HG03378 (cell line): Measurements from ENCODE around the gene PDCD1LG2.
"Not testable (repeated sequence)": the region's sequence is repeated elsewhere in the genome, so short reads cannot be mapped to it uniquely, and the experiment has no call there.

Experiments
- ATAC-seq: cut with Tn5 transposase; IDR thresholded peaks from one replicate; pipeline ENCODE4 v1.9.1; 2021; ENCODE audit warnings: mild to moderate bottlenecking, moderate library complexity; ENCODE audit not compliant: unreplicated experiment

Gene PDCD1LG2

DNA sequence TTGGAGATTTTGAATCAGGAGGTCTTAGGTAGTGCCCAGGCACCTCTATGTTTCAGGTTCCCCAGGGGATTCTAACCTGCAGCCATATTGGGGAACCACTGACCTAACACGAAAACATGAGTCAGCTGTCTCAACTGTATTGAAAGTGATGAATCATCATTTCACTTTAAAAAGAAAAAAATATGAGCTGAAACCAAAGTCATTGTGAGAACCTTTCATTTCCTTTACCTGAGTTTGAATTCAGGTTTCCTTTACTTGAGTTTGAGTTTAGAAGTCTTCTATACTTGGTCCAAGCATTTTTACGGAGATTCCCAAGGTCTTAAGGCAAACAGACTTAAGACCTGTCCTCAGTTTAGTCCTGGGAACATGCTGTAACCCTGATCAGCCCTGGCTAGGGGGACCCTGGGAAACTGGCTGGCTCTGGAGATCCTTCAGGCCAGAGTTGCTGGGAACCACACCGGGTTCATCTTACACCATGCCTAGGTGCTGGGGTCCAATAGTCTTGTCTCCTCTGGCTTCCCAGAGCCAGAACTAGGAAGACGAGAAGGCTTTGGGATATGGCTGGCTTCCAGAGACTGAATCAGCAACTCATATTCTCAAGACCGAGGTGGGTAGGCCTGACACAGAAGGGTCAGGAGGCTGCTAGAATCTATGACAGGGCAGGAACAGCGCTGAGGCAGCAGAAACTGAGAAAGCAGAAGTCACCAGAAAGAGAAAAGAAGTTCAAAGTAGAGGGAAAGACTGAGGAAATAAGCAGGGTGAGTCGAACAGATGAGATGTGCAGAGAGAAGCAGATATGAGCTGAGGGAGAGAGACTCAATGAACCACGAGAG is 16.4 kb upstream of the PDCD1LG2 start:
- peak; percentile 82 for ATAC-seq

DNA sequence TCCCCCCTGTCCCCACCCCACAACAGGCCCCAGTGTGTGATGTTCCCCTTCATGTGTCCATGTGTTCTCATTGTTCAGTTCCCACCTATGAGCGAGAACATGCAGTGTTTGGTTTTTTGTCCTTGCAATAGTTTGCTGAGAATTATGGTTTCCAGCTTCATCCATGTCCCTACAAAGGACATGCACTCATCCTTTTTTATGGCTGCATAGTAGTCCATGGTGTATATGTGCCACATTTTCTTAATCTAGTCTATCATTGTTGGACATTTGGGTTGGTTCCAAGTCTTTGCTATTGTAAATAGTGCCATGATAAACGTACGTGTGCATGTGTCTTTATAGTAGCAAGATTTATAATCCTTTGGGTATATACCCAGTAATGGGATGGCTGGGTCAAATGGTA is 15.6 kb upstream of the PDCD1LG2 start:
- not testable (repeated sequence) for ATAC-seq

DNA sequence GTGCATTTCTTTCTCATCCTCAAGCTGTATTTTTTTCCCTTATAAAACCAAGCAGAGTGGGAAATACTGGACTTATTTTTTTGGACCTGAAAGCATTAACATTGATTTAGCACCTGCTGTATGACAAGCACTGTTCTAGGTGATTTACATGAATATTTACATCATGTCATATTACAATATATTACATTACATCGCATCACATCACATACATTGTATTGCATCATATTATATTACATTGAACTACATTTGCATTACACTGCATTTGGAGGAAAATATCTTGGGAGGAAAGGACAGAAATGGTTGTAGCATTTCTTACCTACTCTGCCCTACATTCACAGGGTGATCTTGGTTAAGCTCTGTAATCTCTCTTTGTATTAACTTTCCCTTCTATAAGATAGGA is 11.2 kb upstream of the PDCD1LG2 start:
- ATAC-seq, result no peak

DNA sequence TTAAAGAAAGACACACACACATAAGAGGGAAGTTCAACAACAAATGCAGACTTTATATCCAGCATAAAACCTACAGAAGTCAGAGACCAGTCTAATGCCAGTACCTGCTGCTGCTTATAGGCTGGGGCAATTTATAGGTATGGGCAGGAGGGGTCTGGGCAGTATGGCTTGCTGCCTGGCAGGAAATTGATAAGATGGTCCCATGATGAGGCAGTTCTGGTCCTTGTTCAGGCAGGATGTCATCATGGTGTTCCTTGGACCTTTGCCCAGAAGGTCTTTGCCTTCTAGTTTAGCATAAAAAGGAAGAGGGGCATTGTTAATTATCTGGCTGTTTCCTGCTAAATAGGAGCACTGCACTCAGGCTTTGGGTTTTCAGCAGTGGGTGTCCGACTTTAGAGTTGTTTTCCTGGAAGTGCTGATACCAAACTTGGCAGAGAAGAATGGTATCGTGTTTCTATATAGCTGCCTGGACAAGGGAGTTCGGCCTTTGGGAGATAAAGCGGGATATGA is 10.4 kb upstream of the PDCD1LG2 start:
- ATAC-seq, result no peak

DNA sequence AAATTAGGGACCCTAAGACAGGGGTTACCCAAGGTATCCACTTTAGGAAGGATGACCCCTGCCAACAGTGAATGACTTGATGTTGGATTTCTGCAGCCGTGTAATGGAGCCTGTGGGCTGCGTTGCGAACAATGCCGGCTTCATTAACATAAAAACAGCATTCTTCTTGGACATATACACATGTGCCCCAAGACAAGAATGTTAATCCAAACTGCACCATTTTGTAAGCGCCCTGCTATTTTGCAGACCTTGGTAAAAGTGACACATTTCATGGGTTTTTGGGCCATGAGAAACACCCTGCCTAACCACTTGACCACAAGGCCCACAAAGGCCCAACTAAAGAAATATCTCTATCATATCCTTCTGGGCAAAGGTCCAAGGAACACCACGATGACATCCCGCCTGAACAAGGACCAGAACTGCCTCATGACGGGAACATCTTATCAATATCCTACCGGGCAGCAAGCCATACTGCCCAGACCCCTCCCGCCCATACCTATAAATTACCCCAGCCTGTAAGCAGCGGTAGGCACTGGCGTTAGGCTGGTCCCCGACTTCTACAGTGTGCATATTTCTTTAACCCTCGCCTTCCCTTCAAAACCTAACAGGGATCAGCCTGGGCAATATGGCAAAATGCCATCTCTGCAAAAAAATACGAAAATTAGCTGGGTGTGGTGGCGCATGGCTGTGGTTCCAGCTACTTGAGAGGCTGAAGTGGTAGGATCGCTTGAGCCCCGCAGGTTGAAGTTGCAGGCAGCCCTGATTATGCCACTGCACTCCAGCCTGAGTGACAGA is 9.7 kb upstream of the PDCD1LG2 start:
- ATAC-seq, result no peak

DNA sequence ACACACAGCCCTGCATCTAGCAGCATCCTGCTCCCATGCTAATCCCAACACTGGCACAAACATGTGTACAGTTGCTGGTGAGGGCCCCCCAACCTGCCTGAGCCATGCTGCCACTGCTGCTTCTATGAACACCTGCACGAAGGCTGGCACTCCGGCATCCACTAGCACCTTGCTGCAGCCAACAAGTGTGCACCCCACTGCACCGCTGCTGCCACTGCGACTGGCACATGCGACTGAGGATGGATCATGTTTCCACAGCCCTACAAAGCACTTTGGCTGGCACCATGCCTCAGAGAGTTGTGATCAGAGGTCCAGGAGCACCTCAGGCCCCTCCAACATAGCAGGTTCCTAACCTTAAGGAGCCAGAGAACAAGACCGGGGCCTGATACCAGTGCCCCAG is 7.8 kb upstream of the PDCD1LG2 start:
- ATAC-seq, result no peak

DNA sequence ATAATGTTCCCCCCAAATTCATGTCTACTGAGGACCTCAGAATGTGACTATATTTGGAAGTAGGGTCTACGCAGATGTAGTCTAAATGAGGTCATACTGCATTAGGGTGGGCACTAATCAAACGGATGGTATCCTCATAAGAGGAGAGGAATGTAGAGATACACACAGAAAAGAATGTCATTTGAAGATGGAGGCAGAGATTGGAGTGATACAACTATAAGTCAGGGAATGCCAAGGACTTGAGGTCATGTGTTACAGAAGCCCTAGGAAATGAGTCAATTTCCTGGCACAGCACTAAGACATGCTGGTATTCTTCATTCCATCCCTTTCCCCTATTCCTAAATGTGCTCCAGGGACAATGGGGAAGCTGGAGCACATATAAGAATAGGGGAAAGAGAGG is 758 bp upstream of the PDCD1LG2 start:
- no peak for ATAC-seq

DNA sequence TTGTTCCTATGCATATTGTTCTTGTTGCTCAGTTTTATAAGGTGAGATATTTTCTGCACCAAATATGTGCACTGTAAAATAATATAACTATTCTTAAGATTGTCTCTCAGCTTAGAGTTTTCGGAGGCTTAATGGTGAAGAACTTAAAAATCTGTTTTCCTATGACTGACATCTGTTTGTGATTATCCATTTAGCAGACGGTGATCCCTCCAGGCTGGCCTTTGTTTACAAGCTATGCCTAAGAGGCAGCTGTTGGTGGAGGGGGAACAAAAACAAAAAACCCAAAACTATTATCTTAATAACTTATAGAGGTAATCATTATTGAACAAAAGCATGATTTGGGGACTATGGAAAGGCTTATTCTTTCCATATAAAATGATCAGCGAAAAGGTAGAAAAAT is 658 bp downstream of the PDCD1LG2 start:
- ATAC-seq, result no peak

DNA sequence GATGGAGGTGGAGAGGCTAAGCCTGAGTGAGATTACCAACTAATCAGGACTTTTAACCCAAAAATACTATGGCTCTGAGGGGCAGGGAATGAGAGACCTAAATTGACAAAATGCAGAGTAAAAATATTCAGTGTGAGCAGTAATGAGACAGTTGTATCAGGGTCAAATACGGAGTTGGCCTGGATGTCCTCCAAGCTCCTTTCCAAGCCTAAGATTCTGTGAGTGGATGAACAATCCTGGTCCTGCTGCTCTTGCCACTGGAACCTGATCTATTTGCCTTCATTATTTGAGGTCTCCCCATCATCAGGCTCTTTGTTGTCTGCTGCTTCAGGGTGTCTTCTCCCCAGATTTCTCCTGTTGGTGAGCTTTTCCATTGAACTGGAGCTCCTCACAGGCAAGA is 1.1 kb downstream of the PDCD1LG2 start:
- no peak for ATAC-seq

DNA sequence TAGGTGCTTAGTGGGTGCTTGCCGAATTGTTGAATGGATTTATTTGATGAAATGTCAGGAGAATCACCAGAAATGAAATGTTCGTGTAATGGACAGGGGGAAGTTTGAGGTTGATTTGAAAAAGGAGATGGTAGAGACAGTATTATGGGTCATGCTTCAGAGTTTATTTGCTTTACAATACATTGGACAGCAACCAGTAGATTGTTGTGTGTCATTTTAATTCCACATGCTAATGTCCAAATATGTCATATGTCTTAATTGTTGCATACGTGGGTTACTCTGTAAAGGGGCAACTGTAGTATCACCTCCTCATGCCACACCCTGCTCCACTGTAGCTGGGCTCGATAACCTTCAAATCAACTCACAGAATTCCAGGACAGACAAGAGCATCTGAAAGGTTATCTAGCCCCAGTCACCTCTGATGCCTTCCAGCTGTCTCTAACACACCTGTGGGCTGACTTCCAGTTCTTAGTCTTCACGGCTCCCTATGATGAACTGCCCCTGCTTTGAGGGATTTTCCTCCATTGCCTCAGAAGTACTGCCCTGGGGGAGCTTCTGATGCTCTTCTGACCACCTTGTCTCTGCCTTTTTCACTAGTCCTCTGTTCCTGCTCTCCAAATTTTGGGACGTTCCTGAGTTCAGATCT is 1.7 kb downstream of the PDCD1LG2 start:
- ATAC-seq, result no peak

DNA sequence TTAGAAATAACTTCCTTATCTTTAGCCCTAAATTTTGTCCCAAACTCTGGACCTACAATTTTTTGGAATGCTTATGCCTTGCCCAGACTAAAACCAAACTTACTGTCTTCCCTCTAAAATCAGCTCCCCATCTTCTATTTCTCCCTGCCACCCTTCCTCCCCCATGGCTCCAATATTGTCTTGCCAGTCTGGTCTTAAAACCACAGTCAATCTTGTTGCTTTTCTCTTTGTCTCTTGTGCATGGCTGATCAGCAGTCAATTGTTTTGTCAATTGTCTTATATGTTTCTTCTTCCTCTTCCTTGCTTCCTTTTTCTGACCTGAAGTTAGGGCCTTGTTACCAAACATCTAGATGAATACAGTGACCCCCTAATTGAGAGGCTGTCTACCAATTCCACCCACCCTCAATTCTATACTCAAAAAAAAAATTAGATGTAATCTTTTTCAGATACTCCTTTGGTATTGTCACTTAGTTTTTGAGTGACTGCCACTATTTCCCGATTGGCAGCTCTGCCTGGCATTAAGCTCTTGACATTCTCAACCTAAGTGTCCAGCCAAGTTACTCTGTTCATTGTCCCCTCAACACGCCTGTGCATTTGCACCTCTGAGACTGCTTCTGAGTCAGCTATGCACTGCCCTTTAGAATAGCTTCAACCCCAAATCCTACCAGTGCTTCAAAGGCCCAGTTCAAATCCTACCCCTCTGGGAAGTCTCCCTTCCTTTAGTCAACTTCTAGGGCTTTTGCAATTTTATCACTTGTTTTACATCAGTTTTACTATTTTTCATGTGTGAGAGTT is 2.5 kb downstream of the PDCD1LG2 start:
- no peak for ATAC-seq

DNA sequence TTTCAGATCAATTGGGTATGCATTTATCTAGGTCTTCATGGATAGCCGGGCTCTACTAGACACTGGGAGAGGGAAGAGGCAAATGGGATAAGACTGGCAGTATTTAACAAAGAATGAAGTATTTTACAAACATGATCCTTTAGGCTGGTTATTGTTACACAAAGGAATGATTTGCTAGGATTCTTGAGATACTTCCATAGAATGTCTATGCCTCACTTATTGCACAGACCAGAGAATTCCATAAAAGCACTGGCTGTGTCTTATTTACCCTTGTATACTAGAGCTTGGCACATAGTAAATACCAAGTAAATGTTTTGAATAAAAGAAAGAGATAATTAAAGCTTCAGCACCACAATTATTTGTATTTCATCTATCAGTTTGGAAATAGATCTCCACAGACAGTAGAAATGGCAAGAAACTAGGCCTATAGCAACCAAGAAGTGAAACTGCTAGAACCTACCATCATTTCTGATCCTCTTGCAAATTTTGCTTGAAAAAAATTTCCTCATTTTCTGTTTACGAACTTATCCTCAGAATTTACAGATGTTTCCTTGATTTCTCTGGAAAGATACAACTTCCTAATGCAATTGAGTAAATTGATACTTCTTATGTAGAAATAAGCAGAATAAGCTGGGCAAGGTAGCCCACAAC is 3.8 kb downstream of the PDCD1LG2 start:
- no peak for ATAC-seq

DNA sequence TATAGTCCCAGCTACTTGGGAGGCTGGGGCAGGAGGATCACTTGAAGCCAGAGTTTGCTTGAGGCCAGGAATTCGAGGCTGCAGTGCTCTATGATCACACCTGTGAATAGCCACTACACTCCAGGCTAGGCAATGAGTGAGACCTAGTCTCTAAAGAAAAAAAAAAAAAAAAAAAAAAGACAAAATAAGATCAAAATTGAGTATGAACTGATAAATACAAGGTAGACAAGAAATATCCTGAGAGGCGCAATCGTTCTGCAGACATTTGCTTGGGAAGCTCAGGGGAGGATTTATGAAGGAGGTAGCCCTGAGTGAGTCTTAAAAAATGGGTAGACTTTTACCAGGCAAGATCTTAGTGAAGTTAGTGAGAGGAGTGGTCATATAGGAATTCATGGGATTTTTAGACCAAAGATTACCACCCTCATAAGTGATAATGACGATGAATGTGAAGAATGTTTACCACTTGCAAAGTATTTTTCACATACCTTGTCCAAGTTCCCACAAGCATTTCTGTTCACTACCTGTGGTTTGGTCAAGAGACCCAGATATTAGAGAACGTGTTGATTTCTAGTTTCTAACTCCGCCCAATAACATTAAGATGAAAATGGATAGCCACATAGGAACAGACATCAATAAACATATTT is 4.4 kb downstream of the PDCD1LG2 start:
- ATAC-seq, result no peak

DNA sequence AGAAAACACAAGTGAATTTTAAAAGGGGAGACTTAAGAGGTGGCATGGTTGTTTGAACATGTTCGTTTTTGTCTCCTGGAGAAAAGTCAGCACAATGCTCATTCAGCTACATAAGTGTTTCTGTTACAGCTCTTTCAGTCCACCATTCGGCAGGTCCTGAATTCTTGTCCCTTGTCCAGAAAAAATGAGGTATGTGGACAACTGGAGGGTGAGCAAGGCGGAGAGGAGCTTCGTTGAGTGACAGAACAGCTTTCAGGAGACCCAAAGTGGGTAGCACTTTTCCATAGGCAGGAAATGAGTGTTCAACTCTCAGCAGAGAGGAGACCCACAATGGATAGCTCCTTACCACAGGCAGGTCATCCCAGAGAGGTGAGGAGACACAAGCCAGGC is 4.9 kb downstream of the PDCD1LG2 start:
- no peak for ATAC-seq

DNA sequence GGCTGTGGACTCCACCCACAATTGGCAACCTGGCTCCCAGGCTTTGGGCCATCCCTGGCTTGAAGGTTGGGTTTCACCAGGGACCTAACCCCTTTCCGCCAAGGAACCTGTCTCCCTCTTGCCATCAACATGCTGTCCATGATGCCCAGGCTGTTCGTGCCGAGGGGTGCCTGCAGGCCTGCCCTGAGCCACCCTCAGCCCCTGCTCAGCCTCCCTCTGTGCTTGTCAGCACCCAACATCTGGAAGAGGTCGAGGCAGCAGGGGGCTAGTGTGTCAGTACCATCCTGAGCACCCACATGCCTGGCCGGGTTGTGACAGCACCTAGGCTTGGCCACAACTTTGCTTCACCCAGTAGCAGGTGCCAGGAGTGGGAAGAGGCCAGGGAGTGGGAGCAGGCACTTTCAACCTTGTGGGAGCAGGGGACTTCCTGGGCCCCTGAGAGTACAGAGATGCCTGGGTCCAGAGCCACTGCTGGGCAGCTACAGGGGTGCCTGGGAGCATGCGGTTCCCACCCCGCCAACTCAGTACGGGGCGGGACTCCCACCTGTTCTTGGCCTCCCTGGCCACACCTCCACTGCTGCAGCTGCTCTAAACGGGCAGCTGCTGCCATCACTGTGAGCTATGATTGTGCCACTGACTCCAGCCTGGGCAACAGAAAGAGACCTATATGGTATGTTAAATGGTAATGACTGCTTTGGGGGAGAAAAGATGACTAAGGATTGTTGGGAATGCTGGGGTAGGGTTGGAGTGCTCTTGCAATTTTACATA is 6.3 kb downstream of the PDCD1LG2 start:
- ATAC-seq, result no peak

DNA sequence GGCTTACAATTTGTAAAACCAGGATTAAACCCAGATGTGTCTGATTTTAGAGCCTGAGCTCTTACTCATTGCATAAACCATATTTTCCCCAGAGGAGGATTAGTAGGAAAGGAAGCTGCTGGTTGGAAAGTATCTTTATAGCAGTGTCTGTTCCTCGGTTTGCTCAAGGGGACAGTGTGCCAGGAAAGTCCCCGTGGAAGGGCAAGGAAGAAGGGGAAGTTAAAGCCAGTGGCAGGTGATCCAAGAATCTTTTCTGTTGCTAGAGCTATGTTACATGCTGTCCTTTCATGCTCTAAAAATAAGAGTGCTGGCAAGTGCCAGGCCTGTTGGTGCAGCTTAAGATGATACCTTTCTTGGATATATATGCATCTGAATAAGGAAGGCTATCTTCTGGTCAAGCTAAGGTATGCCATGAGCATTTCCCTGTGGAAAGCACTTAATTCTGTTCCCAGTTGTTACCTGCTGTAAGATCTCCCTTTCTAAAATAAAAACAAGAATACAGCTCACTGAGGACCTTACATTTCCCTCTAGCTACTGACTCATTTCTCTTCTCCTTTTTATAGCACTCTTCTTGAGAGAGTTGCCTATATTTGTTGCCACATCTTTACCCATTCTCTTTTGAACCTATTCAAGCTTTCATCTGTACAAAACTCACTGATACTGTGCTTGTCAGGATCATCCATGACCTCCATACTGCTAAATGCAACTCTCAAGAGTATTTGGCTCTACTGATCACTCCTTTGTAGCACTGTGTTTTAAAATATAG is 8.0 kb downstream of the PDCD1LG2 start:
- ATAC-seq, result peak; percentile 73

DNA sequence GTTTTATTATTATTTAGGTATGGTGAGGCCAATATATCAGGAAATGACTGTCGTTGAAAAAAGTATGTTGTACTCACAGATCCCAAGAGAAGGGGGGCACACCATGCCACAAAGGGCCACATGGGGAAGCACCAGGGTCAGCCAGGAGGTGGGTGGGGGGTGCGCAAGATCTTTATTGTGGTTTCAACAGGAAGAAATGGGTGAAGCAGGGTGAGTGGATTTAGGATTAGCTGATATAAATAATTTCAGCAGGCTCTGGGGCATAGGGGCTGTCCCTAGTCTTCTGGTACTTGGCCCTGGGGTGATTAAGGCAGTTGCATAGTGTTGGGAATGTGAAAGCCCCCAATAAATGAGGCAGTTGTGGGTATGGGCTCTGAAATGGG is 8.6 kb downstream of the PDCD1LG2 start:
- no peak for ATAC-seq

DNA sequence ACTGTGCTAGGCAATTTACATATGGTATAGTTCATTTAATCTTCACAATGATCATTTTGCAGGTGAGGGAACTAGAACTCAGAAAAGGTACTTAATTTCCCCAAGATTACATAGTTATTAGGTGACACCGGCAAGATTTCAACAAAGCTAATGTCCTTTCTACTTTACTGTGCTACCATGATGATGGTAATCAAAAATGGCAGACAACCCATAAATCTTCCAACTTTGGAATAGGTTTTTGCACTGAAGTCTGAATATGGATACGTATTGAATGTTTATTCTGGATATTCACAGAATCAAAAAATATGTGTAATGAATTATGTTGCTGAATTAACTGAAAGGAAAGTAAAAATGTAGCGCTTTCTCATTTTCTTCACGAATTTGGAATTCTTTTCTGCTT is 13.8 kb downstream of the PDCD1LG2 start:
- ATAC-seq, result no peak
